GM13977 (cell line): Measurements from ENCODE around the gene LRRC41.

ENCODE experiments used
- DNase-seq: peaks from one replicate; pipeline ENCODE4 v3.0.0; 2012; ENCODE audit warnings: low spot score
- CTCF ChIP-seq: IDR thresholded peaks from 2 replicates; pipeline ENCODE4 v1.5.1; 2012; ENCODE audit warnings: mild to moderate bottlenecking, control low read depth; ENCODE audit not compliant: insufficient read depth; ENCODE audit errors: extremely low read depth, missing control alignments
- in situ Hi-C: fragments of 300-500 bp; cut with MboI; formaldehyde crosslinking; loops from one replicate; pipeline ENCODE4 v1.12.0; 2022; ENCODE audit warnings: low sequenced_read_pairs, low pct_unique_long_range_greater_than_20kb, mixed read lengths, inconsistent platforms; ENCODE audit not compliant: unreplicated experiment

The LRRC41 gene

GRCh38 chr1:46295306-46295705 lies 8.1 kb downstream of the LRRC41 start:
- in situ Hi-C loops, result loop anchor here (10.0 kb wide), 1 partner anchor 49 kb away; the partner anchor contains the start of gene NSUN4
- DNase-seq, result no peak
- no peak for TF ChIP-seq CTCF

- TF ChIP-seq CTCF, result no peak
- no peak for DNase-seq
- in situ Hi-C loops, result loop anchor here (10.0 kb wide), 1 partner anchor 55 kb away; the partner anchor contains the start of gene NSUN4
Measured at GRCh38 chr1:46289976-46290375, 13.4 kb downstream of the LRRC41 start.

GRCh38 chr1:46289134-46289494 lies 14.3 kb downstream of the LRRC41 start:
- in situ Hi-C loops, result no loop called here
- no peak for TF ChIP-seq CTCF
- DNase-seq, result no peak

GRCh38 chr1:46288485-46289133 lies 14.8 kb downstream of the LRRC41 start:
- no peak for DNase-seq
- TF ChIP-seq CTCF, result no peak
- in situ Hi-C loops, result no loop called here

GRCh38 chr1:46285730-46286477 lies 17.5 kb downstream of the LRRC41 start:
- no peak for TF ChIP-seq CTCF

GRCh38 chr1:46284597-46285564 lies 18.5 kb downstream of the LRRC41 start:
- no peak for DNase-seq
- in situ Hi-C loops, result no loop called here
- TF ChIP-seq CTCF, result no peak

More at GRCh38 chr1:46285730-46286477, 17.5 kb downstream of the LRRC41 start:
- in situ Hi-C loops, result no loop called here
- no peak for DNase-seq
